ENCODE results near the gene EIF4G3.

DNA sequence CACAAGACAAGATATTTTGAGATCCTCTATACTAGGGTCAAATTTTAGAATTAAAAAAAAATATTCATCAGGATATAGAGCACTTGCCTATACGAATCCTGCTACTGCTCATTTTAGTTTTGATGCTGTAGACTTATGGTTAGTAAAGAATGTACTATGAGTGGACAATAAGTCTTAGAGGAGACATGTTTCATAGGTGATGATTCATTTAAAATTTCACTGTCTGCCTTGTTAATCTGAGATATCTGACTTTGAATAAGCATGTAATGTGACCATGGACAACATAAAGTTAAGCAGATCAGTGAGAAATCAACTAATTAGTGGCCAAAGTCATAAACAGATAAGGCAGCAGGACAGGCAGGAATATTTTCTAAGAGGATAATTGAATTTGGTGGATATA lies 282.8 kb downstream of the EIF4G3 start:
- TF ChIP-seq, protein P1, sequence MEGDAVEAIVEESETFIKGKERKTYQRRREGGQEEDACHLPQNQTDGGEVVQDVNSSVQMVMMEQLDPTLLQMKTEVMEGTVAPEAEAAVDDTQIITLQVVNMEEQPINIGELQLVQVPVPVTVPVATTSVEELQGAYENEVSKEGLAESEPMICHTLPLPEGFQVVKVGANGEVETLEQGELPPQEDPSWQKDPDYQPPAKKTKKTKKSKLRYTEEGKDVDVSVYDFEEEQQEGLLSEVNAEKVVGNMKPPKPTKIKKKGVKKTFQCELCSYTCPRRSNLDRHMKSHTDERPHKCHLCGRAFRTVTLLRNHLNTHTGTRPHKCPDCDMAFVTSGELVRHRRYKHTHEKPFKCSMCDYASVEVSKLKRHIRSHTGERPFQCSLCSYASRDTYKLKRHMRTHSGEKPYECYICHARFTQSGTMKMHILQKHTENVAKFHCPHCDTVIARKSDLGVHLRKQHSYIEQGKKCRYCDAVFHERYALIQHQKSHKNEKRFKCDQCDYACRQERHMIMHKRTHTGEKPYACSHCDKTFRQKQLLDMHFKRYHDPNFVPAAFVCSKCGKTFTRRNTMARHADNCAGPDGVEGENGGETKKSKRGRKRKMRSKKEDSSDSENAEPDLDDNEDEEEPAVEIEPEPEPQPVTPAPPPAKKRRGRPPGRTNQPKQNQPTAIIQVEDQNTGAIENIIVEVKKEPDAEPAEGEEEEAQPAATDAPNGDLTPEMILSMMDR (IDR thresholded peaks at IDR 0.05; ENCODE audit: low read length): no peak
- TF ChIP-seq EZH2phosphoT487 (IDR thresholded peaks at IDR 0.05; ENCODE audit: low read length): no peak
- no peak for TF ChIP-seq EZH2 (optimal IDR thresholded peaks at IDR 0.05; ENCODE audit: low read depth, low read length)
